ENCODE results near the gene SRBD1.
"Not testable (repeated sequence)": the region's sequence is repeated elsewhere in the genome, so short reads cannot be mapped to it uniquely, and the experiment has no call there.

SRBD1 gene

DNA sequence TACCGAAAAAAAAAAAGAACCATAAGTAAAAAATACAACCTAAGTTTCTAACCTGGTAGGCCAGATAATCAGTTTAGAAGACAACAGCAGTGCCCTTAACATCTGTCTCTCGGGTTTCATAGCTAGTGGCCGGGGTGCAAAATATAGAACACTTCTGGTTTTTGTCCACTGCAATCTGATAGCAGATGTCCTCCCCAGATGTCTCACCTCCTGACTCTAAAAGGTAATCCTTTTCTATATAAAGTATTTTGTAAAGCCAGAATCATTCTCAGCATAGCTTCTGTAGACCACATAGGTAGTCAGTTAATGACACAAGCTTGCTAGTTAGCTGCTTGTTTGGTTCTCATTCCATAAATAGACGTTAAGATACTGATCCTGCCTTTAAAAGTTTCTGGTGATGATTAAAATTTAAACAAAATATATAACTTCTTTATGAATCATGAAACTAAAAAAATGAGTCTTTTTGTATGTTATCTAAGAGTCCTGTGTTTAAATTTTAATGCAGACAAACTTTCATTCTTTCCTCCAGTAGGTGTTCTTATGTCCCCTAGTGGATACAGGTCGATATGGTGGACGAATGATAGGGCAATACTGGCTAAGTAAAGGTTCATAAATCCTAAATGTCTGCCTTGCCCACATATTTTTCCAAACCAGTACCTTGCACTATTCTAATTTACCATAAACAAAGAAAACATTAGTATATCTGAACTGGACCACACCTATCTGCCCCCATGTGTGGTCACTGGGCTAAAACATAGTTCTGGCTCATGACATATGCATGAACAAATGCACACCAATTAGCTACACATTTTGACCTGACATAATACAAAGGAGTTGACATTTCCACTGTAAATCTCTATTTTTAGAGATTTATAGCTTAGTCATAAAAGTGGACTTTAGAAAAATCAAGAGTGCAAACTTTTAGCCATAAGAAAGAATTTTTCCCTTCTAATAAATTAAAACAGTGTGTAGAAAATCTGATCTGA lies 171.0 kb downstream of the SRBD1 start:
- H3K4me1 ChIP-seq (ENCODE audit: control insufficient read depth, insufficient read depth, low read length), result peaks cover 2% of the 10 kb centered on the region
- no peaks in the 10 kb centered on the region for H3K27me3 ChIP-seq (ENCODE audit: control insufficient read depth, insufficient read depth, low read length)
- H3K27ac ChIP-seq (ENCODE audit: low read depth, low read length), result no peak overlapping the region
- no peak overlapping the region for H3K9ac ChIP-seq (ENCODE audit: low read length)
- H3K4me3 ChIP-seq (ENCODE audit: low read length), result no peak overlapping the region
- no peaks in the 10 kb centered on the region for H3K36me3 ChIP-seq (ENCODE audit: control insufficient read depth, insufficient read depth, low read length)

DNA sequence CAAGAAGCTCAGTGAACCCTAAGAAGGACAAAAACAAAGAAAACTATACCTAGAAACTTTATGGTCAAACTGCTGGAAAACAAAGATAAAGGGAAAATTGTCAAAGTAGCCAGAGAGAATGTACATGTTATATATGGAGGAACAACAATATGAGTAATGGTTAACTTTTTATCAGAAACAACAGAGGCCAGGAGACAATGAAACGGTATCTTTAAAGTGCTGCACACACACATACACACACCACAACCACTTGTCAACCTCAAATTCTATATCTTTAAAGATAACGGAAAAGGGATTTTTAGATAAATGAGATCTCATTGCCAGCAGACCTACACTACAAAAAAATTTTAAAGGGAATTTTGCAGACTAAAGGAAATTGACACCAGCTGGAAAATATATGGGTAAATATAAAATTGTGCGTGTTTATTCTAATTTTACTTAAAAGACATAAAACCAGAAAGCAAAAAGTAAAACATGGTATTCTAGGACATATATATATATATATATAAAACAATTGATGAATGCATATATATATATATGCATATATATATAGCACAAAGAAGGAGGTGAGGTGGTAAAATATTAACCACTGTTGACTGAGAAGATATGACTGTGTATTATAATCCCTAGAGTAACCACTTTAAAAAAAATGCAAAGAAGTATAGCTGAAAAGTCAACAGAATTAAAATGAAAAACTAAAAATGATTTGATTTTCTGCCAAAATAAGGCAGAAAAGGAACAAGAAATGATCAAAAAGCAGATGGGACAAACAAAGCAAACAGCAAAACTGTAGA lies 172.0 kb downstream of the SRBD1 start:
- Histone ChIP-seq H3K4me1 (ENCODE audit: control insufficient read depth, insufficient read depth, low read length) (peaks cover 2% of the 10 kb centered on the region), H3K36me3 (ENCODE audit: control insufficient read depth, insufficient read depth, low read length) (no peaks in the 10 kb centered on the region), H3K9ac (ENCODE audit: low read length) (no peak overlapping the region), H3K27ac (ENCODE audit: low read depth, low read length) (no peak overlapping the region), H3K4me3 (ENCODE audit: low read length) (no peak overlapping the region), H3K27me3 (ENCODE audit: control insufficient read depth, insufficient read depth, low read length) (no peaks in the 10 kb centered on the region)

DNA sequence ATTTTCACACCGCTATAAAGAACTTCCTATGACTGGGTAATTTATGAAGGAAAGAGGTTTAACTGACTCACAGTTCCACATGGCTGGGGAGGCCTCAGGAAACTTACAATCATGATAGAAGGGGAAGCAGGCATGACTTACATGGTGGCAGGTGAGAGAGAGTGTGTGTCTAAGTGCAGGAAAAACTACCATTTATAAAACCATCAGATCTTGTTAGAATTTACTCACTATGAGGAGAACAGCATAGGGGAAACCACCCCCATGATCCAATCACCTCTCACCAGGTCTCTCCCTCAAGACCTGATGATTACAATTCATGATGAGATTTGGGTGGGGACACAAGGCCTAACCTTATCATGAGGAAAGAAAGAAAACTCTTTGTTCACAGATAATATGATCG lies 174.6 kb downstream of the SRBD1 start:
- Histone ChIP-seq H3K9ac (ENCODE audit: low read length) (no peak overlapping the region), H3K4me3 (ENCODE audit: low read length) (no peak overlapping the region), H3K27ac (ENCODE audit: low read depth, low read length) (no peak overlapping the region)

DNA sequence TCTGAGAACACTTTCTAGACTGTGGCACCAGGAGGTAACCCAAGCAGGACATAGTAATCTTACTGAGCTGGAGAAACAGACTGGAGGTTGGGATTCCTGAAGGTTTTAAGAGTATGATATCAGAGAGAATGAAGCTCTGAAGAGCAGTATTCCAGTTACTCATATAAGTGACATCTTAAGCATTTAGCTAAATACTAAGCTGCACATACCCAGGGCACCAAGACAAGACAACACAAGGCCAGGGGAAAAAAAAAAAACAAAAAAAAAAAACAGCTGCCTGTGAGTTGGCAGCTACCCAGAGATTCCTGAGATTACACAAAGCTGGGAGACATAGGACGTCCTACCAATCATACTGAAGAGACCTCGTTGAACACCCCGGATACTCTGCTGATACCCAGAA lies 175.8 kb downstream of the SRBD1 start:
- H3K4me3 ChIP-seq (ENCODE audit: low read length), result no peak overlapping the region
- no peak overlapping the region for H3K9ac ChIP-seq (ENCODE audit: low read length)
- no peak overlapping the region for H3K27ac ChIP-seq (ENCODE audit: low read depth, low read length)
- H3K4me1 ChIP-seq (ENCODE audit: control insufficient read depth, insufficient read depth, low read length), result peaks cover 2% of the 10 kb centered on the region
- H3K36me3 ChIP-seq (ENCODE audit: control insufficient read depth, insufficient read depth, low read length), result no peaks in the 10 kb centered on the region
- no peaks in the 10 kb centered on the region for H3K27me3 ChIP-seq (ENCODE audit: control insufficient read depth, insufficient read depth, low read length)

More for the DNA sequence above, 174.6 kb downstream of the SRBD1 start:
- Histone ChIP-seq H3K27me3 (ENCODE audit: control insufficient read depth, insufficient read depth, low read length) (no peaks in the 10 kb centered on the region), H3K36me3 (ENCODE audit: control insufficient read depth, insufficient read depth, low read length) (no peaks in the 10 kb centered on the region), H3K4me1 (ENCODE audit: control insufficient read depth, insufficient read depth, low read length) (peaks cover 2% of the 10 kb centered on the region)

DNA sequence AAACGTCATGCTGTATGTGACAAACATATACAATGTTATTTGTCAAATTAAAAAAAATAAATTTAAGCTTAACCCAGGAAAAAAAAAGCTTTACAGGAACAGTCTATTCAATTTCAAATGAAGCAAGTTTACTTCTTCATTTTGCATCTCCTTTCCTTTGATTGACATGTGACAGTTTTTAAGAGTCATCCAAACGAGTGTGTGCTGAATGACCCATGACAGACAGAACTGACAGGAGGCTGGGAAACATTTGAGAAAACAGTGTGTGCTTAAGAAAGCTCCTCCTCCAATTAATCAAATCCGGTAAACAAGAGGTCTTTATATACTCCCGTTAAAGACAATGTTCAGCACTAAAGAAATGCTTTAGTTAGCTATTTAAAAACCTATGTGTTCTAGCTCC lies 177.7 kb downstream of the SRBD1 start:
- Histone ChIP-seq H3K27me3 (ENCODE audit: control insufficient read depth, insufficient read depth, low read length) (no peaks in the 10 kb centered on the region), H3K36me3 (ENCODE audit: control insufficient read depth, insufficient read depth, low read length) (no peaks in the 10 kb centered on the region), H3K4me1 (ENCODE audit: control insufficient read depth, insufficient read depth, low read length) (peaks cover 2% of the 10 kb centered on the region), H3K9ac (ENCODE audit: low read length) (no peak overlapping the region), H3K4me3 (ENCODE audit: low read length) (no peak overlapping the region), H3K27ac (ENCODE audit: low read depth, low read length) (no peak overlapping the region)

DNA sequence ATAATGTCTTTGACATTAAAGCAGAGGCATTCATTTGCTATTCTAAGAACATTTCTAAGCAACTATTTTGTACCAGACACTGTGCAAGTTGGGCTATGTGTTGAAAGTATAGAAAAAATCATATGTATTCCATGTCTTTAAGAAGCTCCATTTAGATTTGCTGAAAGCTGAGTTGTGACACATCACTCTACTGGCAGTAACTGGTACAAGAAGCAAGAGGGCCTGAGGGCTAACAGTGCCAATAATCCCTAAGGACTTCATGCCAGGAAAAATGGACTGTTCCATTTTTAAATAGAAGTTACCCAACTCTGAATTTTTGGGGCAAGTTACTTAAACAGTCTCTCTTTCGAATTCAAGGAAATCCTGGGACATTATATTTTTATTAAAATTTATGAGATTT lies 178.7 kb downstream of the SRBD1 start:
- Histone ChIP-seq H3K9ac (ENCODE audit: low read length) (no peak overlapping the region), H3K27ac (ENCODE audit: low read depth, low read length) (no peak overlapping the region), H3K4me3 (ENCODE audit: low read length) (no peak overlapping the region), H3K4me1 (ENCODE audit: control insufficient read depth, insufficient read depth, low read length) (peaks cover 2% of the 10 kb centered on the region), H3K36me3 (ENCODE audit: control insufficient read depth, insufficient read depth, low read length) (no peaks in the 10 kb centered on the region), H3K27me3 (ENCODE audit: control insufficient read depth, insufficient read depth, low read length) (no peaks in the 10 kb centered on the region)

DNA sequence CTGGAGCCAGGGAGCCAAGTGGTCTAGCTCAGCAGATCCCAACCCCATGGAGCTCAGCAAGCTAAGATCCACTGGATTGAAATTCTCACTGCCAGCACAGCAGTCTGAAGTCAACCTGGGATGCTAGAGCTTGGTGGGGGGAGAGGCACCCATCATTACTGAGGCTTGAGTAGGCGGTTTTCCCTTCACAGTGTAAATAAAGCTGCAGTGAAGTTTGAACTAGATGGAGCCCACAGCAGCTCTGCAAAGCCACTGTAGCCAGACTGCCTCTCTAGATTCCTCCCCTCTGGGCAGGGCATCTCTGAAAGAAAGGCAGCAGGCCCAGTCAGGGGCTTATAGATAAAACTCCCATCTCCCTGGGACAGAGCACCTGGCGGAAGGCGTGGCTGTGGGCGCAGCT lies 185.0 kb downstream of the SRBD1 start:
- not testable (repeated sequence) for H3K4me3 ChIP-seq (ENCODE audit: low read length)

DNA sequence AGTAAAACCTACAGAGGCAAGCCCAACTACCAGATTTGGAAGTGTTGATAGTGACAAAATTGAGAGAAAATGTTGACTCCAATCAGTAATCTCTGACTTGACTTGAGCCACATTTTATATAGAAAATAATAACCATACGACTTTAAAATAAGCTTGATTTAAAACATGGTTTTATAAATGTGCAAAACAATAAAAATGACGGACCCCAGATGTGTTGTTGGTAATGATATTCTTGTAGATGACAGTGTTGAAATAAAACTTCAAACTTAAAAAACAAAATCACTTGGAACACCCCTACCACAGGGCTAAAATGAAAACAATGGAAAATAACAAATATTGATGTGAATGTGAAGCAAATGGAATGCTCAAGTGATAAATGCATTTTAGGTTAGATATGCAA lies 188.1 kb downstream of the SRBD1 start:
- Histone ChIP-seq H3K4me1 (ENCODE audit: control insufficient read depth, insufficient read depth, low read length) (no peaks in the 10 kb centered on the region), H3K9ac (ENCODE audit: low read length) (no peak overlapping the region), H3K27ac (ENCODE audit: low read depth, low read length) (no peak overlapping the region), H3K4me3 (ENCODE audit: low read length) (no peak overlapping the region), H3K36me3 (ENCODE audit: control insufficient read depth, insufficient read depth, low read length) (no peaks in the 10 kb centered on the region), H3K27me3 (ENCODE audit: control insufficient read depth, insufficient read depth, low read length) (no peaks in the 10 kb centered on the region)

More for the DNA sequence above, 185.0 kb downstream of the SRBD1 start:
- not testable (repeated sequence) for H3K27ac ChIP-seq (ENCODE audit: low read depth, low read length); H3K36me3 ChIP-seq (ENCODE audit: control insufficient read depth, insufficient read depth, low read length); H3K9ac ChIP-seq (ENCODE audit: low read length); H3K27me3 ChIP-seq (ENCODE audit: control insufficient read depth, insufficient read depth, low read length); H3K4me1 ChIP-seq (ENCODE audit: control insufficient read depth, insufficient read depth, low read length)

DNA sequence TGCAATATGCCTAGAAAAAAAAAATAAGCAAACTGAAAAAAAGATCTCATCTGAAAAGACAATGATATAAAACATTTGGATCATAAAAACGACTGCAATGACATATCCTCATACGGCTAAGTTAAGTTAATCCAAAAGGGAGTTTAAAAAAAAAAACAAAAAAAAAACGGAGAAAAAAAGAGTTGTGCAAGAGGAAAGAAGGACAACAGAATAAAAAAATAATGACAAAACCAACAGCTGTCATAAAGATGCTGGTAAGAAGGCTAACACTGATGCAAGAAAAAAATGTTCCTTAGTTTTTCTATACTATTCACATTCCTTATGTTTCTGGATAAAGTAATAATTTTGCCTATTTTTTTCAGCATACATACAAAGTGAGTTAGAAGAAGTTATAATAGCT lies 192.5 kb downstream of the SRBD1 start:
- no peak overlapping the region for H3K9ac ChIP-seq (ENCODE audit: low read length)

DNA sequence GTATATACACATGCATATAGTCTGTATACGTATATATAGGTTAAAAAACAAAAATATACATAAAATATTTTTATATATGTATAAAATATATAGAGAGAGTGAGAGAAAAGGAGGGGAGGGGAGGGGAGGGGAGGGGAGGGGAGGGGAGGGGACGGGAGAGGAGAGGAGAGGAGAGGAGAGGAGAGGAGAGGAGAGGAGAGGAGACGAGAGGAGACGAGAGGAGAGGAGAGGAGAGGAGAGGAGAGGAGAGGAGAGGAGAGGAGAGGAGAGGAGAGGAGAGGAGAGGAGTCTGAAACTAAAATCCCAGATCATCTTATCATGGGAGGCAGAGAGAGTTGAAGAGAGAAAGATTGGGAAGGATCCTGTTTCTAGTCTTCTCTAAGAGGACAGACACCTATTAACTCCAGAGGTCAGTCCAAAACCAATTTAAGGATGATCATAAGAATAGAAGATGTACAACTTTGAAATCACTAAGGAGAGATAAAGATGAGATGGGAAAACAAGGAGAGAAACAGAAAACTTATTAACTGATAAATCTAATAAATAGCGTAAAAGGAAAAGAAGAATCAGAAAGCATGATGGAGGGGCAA lies 195.4 kb downstream of the SRBD1 start:
- Histone ChIP-seq H3K9ac (ENCODE audit: low read length) (no peak overlapping the region), H3K27ac (ENCODE audit: low read depth, low read length) (no peak overlapping the region), H3K4me1 (ENCODE audit: control insufficient read depth, insufficient read depth, low read length) (peaks cover 6% of the 10 kb centered on the region), H3K27me3 (ENCODE audit: control insufficient read depth, insufficient read depth, low read length) (no peaks in the 10 kb centered on the region), H3K4me3 (ENCODE audit: low read length) (no peak overlapping the region), H3K36me3 (ENCODE audit: control insufficient read depth, insufficient read depth, low read length) (no peaks in the 10 kb centered on the region)

More for the DNA sequence above, 192.5 kb downstream of the SRBD1 start:
- Histone ChIP-seq H3K27me3 (ENCODE audit: control insufficient read depth, insufficient read depth, low read length) (no peaks in the 10 kb centered on the region), H3K4me3 (ENCODE audit: low read length) (no peak overlapping the region), H3K4me1 (ENCODE audit: control insufficient read depth, insufficient read depth, low read length) (no peaks in the 10 kb centered on the region), H3K36me3 (ENCODE audit: control insufficient read depth, insufficient read depth, low read length) (no peaks in the 10 kb centered on the region), H3K27ac (ENCODE audit: low read depth, low read length) (no peak overlapping the region)

DNA sequence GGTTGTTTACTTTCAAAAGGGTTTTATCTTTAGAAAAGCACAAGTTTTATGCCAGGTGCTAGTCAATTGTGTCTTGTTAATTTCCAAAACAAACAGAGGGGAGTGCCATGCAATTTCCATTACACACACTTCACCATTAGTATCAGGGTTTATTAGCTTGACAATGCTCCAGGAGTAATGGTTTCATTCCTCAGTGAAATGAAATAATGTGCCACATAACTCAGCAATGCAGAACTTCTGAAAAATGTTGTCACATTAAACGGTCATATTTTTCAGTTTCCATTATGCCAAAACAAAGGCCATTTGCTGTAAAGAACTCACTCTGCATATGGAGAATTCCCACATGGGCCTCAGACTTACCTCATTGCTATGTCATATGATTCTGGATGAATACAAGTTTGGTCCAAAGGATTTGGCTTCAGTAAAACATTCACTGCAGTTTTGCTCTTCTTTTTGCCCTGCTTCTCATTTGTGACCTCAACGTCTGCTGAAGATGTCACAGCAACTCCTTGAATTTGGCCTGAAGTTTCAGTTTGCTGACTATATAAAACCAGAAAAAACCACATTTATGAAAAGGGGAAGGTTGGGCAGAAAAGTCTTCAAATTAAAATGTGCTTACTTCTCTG lies 198.2 kb downstream of the SRBD1 start:
- no peak overlapping the region for H3K9ac ChIP-seq (ENCODE audit: low read length)
- no peaks in the 10 kb centered on the region for H3K27me3 ChIP-seq (ENCODE audit: control insufficient read depth, insufficient read depth, low read length)
- H3K36me3 ChIP-seq (ENCODE audit: control insufficient read depth, insufficient read depth, low read length), result no peaks in the 10 kb centered on the region
- H3K4me1 ChIP-seq (ENCODE audit: control insufficient read depth, insufficient read depth, low read length), result peaks cover 6% of the 10 kb centered on the region
- no peak overlapping the region for H3K4me3 ChIP-seq (ENCODE audit: low read length)
- H3K27ac ChIP-seq (ENCODE audit: low read depth, low read length), result no peak overlapping the region

DNA sequence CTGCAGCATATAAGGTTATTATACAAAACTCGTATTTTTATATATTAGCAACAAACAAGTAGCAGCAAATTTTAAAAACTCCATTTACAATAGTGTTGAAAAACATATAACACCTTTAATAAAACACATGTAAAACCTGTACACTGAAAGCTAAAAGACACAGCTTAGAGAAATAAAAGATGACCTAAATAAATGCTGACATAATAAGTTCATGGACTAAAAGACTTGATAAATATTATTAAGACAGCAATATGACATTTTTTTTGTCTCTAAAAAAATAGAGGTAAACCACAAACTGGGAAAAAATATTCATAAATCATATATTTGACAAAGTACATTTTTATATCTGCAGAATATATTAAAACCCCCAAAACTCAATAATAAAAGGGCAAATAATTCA lies 201.4 kb downstream of the SRBD1 start:
- Histone ChIP-seq H3K27me3 (ENCODE audit: control insufficient read depth, insufficient read depth, low read length) (no peaks in the 10 kb centered on the region), H3K9ac (ENCODE audit: low read length) (no peak overlapping the region), H3K36me3 (ENCODE audit: control insufficient read depth, insufficient read depth, low read length) (no peaks in the 10 kb centered on the region), H3K4me1 (ENCODE audit: control insufficient read depth, insufficient read depth, low read length) (peaks cover 6% of the 10 kb centered on the region), H3K27ac (ENCODE audit: low read depth, low read length) (no peak overlapping the region), H3K4me3 (ENCODE audit: low read length) (no peak overlapping the region)
